ENCODE measurements around the gene CLDN7. TPM values are rescaled to one million over a fixed set of nuclear protein-coding genes. Genes with fewer than 3 reads are reported as not detected.

Gene CLDN7
- total RNA-seq, 1 experiment from 2014 or later, result 286 TPM

DNA sequence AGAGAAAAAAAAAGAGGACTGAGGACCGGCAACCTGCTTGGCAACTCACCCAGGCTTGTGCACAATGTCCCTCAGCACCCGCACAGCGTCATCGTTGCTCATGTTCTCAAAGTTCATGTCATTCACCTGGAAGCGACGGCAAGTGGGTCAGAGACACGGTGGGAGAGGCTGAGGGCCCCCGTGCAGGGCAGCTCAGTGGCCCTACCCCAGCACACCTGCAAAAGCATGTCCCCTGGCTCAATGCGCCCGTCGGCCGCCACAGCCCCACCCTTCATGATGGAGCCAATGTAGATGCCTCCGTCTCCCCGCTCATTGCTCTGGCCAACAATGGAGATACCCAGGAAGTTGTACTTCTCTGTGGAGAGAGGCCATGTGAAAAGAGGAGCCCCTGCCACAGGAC lies 33.4 kb downstream of the CLDN7 start:
- peaks cover 43 to 47% of the 10 kb centered on the region in 2 experiments for H3K36me3 ChIP-seq (ENCODE audit: control insufficient read depth in 1 of 2, insufficient read depth in 2 of 2, low read length in 2 of 2)
- BruUV-seq (replicated peaks), result no TSS peak
- CTCF ChIA-PET, result interaction anchor here (1.5 kb wide), 1 partner anchor 8 kb away, joined by 4 read pairs; no protein-coding TSS in a partner anchor
- H3K79me2 ChIP-seq (ENCODE audit: insufficient read depth, low read length), result peaks cover 47% of the 10 kb centered on the region
- H3K27me3 ChIP-seq (ENCODE audit: insufficient read depth, low read length), result no peaks in the 10 kb centered on the region
- H4K20me1 ChIP-seq (ENCODE audit: insufficient read depth), result peaks cover 4% of the 10 kb centered on the region; the same call in 1 of the 2 replicates
- TF ChIP-seq, protein P1, sequence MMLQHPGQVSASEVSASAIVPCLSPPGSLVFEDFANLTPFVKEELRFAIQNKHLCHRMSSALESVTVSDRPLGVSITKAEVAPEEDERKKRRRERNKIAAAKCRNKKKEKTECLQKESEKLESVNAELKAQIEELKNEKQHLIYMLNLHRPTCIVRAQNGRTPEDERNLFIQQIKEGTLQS (IDR thresholded peaks at IDR 0.05), result no peak
- TF ChIP-seq EZH2phosphoT487 (IDR thresholded peaks at IDR 0.05; ENCODE audit: borderline replicate concordance) (no peak), EGR1 (IDR thresholded peaks at IDR 0.05; ENCODE audit: low read depth) (no peak)
- TF ChIP-seq, protein P2, sequence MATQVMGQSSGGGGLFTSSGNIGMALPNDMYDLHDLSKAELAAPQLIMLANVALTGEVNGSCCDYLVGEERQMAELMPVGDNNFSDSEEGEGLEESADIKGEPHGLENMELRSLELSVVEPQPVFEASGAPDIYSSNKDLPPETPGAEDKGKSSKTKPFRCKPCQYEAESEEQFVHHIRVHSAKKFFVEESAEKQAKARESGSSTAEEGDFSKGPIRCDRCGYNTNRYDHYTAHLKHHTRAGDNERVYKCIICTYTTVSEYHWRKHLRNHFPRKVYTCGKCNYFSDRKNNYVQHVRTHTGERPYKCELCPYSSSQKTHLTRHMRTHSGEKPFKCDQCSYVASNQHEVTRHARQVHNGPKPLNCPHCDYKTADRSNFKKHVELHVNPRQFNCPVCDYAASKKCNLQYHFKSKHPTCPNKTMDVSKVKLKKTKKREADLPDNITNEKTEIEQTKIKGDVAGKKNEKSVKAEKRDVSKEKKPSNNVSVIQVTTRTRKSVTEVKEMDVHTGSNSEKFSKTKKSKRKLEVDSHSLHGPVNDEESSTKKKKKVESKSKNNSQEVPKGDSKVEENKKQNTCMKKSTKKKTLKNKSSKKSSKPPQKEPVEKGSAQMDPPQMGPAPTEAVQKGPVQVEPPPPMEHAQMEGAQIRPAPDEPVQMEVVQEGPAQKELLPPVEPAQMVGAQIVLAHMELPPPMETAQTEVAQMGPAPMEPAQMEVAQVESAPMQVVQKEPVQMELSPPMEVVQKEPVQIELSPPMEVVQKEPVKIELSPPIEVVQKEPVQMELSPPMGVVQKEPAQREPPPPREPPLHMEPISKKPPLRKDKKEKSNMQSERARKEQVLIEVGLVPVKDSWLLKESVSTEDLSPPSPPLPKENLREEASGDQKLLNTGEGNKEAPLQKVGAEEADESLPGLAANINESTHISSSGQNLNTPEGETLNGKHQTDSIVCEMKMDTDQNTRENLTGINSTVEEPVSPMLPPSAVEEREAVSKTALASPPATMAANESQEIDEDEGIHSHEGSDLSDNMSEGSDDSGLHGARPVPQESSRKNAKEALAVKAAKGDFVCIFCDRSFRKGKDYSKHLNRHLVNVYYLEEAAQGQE (IDR thresholded peaks at IDR 0.05; ENCODE audit: low read depth), result no peak
- intact Hi-C loops (cut with micrococcal nuclease), result no loop called here
- no peaks in the 10 kb centered on the region for H3K9me2 ChIP-seq (ENCODE audit: insufficient read depth)
- no peak overlapping the region for H3K9ac ChIP-seq (ENCODE audit: low read length)
- H3K4me3 ChIP-seq (replicated peaks in 1 of 2; ENCODE audit: low read depth in 1 of 2, low read length in 2 of 2), result no peak overlapping the region
- no peaks in the 10 kb centered on the region for H3K9me3 ChIP-seq (ENCODE audit: control insufficient read depth in 1 of 2, insufficient read depth in 1 of 2, low read depth in 1 of 2, low read length in 2 of 2)
- no peak overlapping the region for H3K4me2 ChIP-seq (ENCODE audit: low read length)
- no peak overlapping the region for H3K27ac ChIP-seq (ENCODE audit: low read depth, low read length)
- ATAC-seq (no peak), DNase-seq (ENCODE audit: low read depth, low spot score) (no peak)
- peaks cover 6 to 31% of the 10 kb centered on the region in 2 experiments; a peak in 3 of 4 replicates for H3K4me1 ChIP-seq (ENCODE audit: control insufficient read depth in 1 of 2, insufficient read depth in 2 of 2, low read length in 2 of 2)
- POLR2A ChIA-PET, result no interaction called here
- RAD21 ChIA-PET (ENCODE audit: low non-redundant PET in 1 of 2, low total read pairs in 2 of 2, uncharacterized antibody in 2 of 2, unreplicated experiment in 2 of 2), result no interaction called here
- H2AFZ ChIP-seq (ENCODE audit: low read depth, low read length, poor library complexity, severe bottlenecking), result no peak overlapping the region

Measured in HCT116 (cell line).